ENCODE measurements around the gene EIF5A. TPM values are rescaled to one million over a fixed set of nuclear protein-coding genes. Genes with fewer than 3 reads are reported as not detected.
A peak's percentile ranks its signal among the peaks of the same experiment; 100 is the strongest.

The EIF5A gene
- total and polyA plus RNA-seq, 9 of the 15 experiments (the other 6 are each of a cell fraction or from before 2014, with no cell fraction given), result 22.9 to 1,163 (median 772) TPM

- POLR2A ChIA-PET, result interaction anchor here (0.6 to 1.2 kb wide), 3 partner anchors 15 to 419 kb away, joined by 3 read pairs; partner anchors contain the start of genes CTDNEP1 and ELP5
- Histone ChIP-seq H3K4me2 (ENCODE audit: insufficient read depth, low read length) (no peak overlapping the region), H3K4me3 (no peak overlapping the region)
Observed at GRCh38 chr17:7266784-7267183, 40.6 kb upstream of the EIF5A start.

More at GRCh38 chr17:7266784-7267183, 40.6 kb upstream of the EIF5A start:
- Histone ChIP-seq H3K9me1 (ENCODE audit: control insufficient read depth, insufficient read depth, low read length) (no peaks in the 10 kb centered on the region), H3K9me3 (replicated peaks; ENCODE audit: control insufficient read depth, insufficient read depth, low read depth, low read length) (no peaks in the 10 kb centered on the region), H4K20me1 (replicated peaks; ENCODE audit: control insufficient read depth, insufficient read depth, low read length) (no peaks in the 10 kb centered on the region), H2AFZ (ENCODE audit: low read depth, low read length) (peak overlapping the region; percentile 78), H3K36me3 (ENCODE audit: control insufficient read depth, insufficient read depth, low read length) (no peaks in the 10 kb centered on the region), H3K27me3 (ENCODE audit: control insufficient read depth in 2 of 2, insufficient read depth in 2 of 2, low read length in 2 of 2) (no peaks in the 10 kb centered on the region), H3K4me1 (replicated peaks in 1 of 2; ENCODE audit: control insufficient read depth in 2 of 2, insufficient read depth in 2 of 2, low read length in 2 of 2) (peaks cover 10 to 23% of the 10 kb centered on the region in 2 experiments; a peak in 4 of 5 replicates), H3K9ac (ENCODE audit: insufficient read depth in 1 of 2, low read depth in 2 of 2, low read length in 2 of 2) (peak overlapping the region in 1 of 2 experiments; percentile 58; a peak in 1 of 4 replicates), H3K27ac (ENCODE audit: extremely low read depth, low read depth, low read length) (peak overlapping the region; percentile 24; the same call in 1 of the 3 replicates), H3K79me2 (ENCODE audit: control insufficient read depth, insufficient read depth, low read length) (no peaks in the 10 kb centered on the region)
- FAIRE-seq (no peak), ATAC-seq (no peak), DNase-seq (ENCODE audit: extremely low read depth in 1 of 4, low spot score in 3 of 4) (no peak)
- CTCF ChIA-PET (ENCODE audit: low intra/inter-chr PET ratio), result no interaction called here
- in situ Hi-C loops (cut with MboI) (no loop called here), intact Hi-C loops (cut with micrococcal nuclease) (no loop called here)
- WGBS (ENCODE audit: insufficient coverage, low coverage, missing lambda C conversion rate), result 33% methylated on average over 1 of the region's 1 CpG
- no peak for TF ChIP-seq BDP1 (IDR thresholded peaks at IDR 0.05; ENCODE audit: insufficient read depth, insufficient read length)
- TF ChIP-seq HDAC3 (IDR thresholded peaks at IDR 0.05; ENCODE audit: borderline replicate concordance, partially characterized antibody), result no peak
- no peak for TF ChIP-seq JUN (IDR thresholded peaks at IDR 0.05; ENCODE audit: borderline replicate concordance, low read depth, low read length)
- TF ChIP-seq JUN (CRISPR knock-in tag; IDR thresholded peaks at IDR 0.05; ENCODE audit: borderline replicate concordance), result no peak
- no peak for TF ChIP-seq HES1 (IDR thresholded peaks at IDR 0.05; ENCODE audit: low read depth)
- no peak for TF ChIP-seq TBP (optimal IDR thresholded peaks at IDR 0.05; ENCODE audit: low read depth, low read length)
- TF ChIP-seq SIN3A (IDR thresholded peaks at IDR 0.05; ENCODE audit: borderline replicate concordance in 2 of 2, control insufficient read depth in 1 of 2, low read depth in 2 of 2, low read length in 2 of 2), result no peak
- no peak for TF ChIP-seq ZNF436 (CRISPR knock-in tag; IDR thresholded peaks at IDR 0.05)
- no peak for TF ChIP-seq ZBTB9 (CRISPR knock-in tag; IDR thresholded peaks at IDR 0.05)
- no peak for TF ChIP-seq CBFB (CRISPR knock-in tag; IDR thresholded peaks at IDR 0.05)
- no peak for TF ChIP-seq E2F8 (IDR thresholded peaks at IDR 0.05; ENCODE audit: low read depth, partially characterized antibody)
- no peak for TF ChIP-seq ZNF274 (IDR thresholded peaks at IDR 0.05; ENCODE audit: borderline replicate concordance, low read depth, low read length)
- BruUV-seq (replicated peaks), result no TSS peak
